ENCODE results near the gene TINAG. TPM values are rescaled to one million over a fixed set of nuclear protein-coding genes. Genes with fewer than 3 reads are reported as not detected.

Gene TINAG
- total and polyA plus RNA-seq, 2 of the 13 experiments (the other 11 are each of a cell fraction or from before 2014, with no cell fraction given) = 0.08 to 0.15 TPM

- TF ChIP-seq ZMYM2 (CRISPR knock-in tag; IDR thresholded peaks at IDR 0.05) (no peak), MAFF (IDR thresholded peaks at IDR 0.05; ENCODE audit: low read depth, low read length) (peak; percentile 55; the same call in 1 of the 2 replicates), ZFYVE20 (CRISPR knock-in tag; IDR thresholded peaks at IDR 0.05; ENCODE audit: borderline replicate concordance, low read depth) (no peak), ARNT (IDR thresholded peaks at IDR 0.05) (no peak), MAFK (conservative IDR thresholded peaks at IDR 0.05 in 1 of 2, IDR thresholded peaks at IDR 0.05 in 1 of 2; ENCODE audit: low read length in 2 of 2) (peak; percentile 55 to 74; a peak in 3 of 4 replicates)
- POLR2A ChIA-PET = no interaction called here
- no peaks in the 10 kb centered on the region for H3K36me3 ChIP-seq (replicated peaks in 1 of 2; ENCODE audit: control insufficient read depth in 1 of 2, insufficient read depth in 2 of 2, low read length in 2 of 2)
- DNase-seq (ENCODE audit: low spot score) = no peak
- H3K79me2 ChIP-seq (ENCODE audit: insufficient read depth, low read length) = no peaks in the 10 kb centered on the region
- CTCF ChIA-PET (ENCODE audit: low intra/inter-chr PET ratio, low total read pairs) = no interaction called here
- no peak for ATAC-seq
- H3K4me3 ChIP-seq (replicated peaks in 1 of 3; ENCODE audit: insufficient read depth in 1 of 3, low read depth in 2 of 3, low read length in 3 of 3) = no peak overlapping the region
- no peak overlapping the region for H3K4me2 ChIP-seq (ENCODE audit: low read depth, low read length)
- BruUV-seq (replicated peaks) = no TSS peak
- intact Hi-C loops (cut with micrococcal nuclease; ENCODE audit: unreplicated experiment) = no loop called here
- FAIRE-seq = no peak
- no peaks in the 10 kb centered on the region for H3K27me3 ChIP-seq (ENCODE audit: control insufficient read depth in 1 of 2, insufficient read depth in 2 of 2, low read length in 2 of 2)
- in situ Hi-C loops (cut with HindIII; ENCODE audit: extremely low pct_ligation_motif_present, low pct_unique_long_range_greater_than_20kb) = no loop called here
- H2AFZ ChIP-seq (ENCODE audit: low read length) = no peak overlapping the region
- H3K9me3 ChIP-seq (ENCODE audit: low read length) = no peaks in the 10 kb centered on the region
- H3K4me1 ChIP-seq (ENCODE audit: insufficient read depth, low read length) = no peaks in the 10 kb centered on the region
- H3K9ac ChIP-seq (ENCODE audit: insufficient read depth, low read depth, low read length) = no peak overlapping the region
- no peaks in the 10 kb centered on the region for H4K20me1 ChIP-seq (ENCODE audit: insufficient read depth, low read length)
- no peak overlapping the region for H3K27ac ChIP-seq (ENCODE audit: extremely low read length, insufficient read depth, low read length)
These were observed 48.2 kb upstream of the TINAG start for GRCh38 chr6:54260025-54260424.

- Histone ChIP-seq H3K27me3 (ENCODE audit: control insufficient read depth in 1 of 2, insufficient read depth in 2 of 2, low read length in 2 of 2) (no peaks in the 10 kb centered on the region), H3K9me3 (ENCODE audit: low read length) (no peaks in the 10 kb centered on the region), H3K4me2 (ENCODE audit: low read depth, low read length) (no peak overlapping the region), H3K4me3 (replicated peaks in 1 of 3; ENCODE audit: insufficient read depth in 1 of 3, low read depth in 2 of 3, low read length in 3 of 3) (no peak overlapping the region), H4K20me1 (ENCODE audit: insufficient read depth, low read length) (no peaks in the 10 kb centered on the region), H3K9ac (ENCODE audit: insufficient read depth, low read depth, low read length) (no peak overlapping the region), H3K27ac (ENCODE audit: extremely low read length, insufficient read depth, low read length) (no peak overlapping the region), H3K4me1 (ENCODE audit: insufficient read depth, low read length) (no peaks in the 10 kb centered on the region), H3K79me2 (ENCODE audit: insufficient read depth, low read length) (no peaks in the 10 kb centered on the region), H3K36me3 (replicated peaks in 1 of 2; ENCODE audit: control insufficient read depth in 1 of 2, insufficient read depth in 2 of 2, low read length in 2 of 2) (no peaks in the 10 kb centered on the region), H2AFZ (ENCODE audit: low read length) (no peak overlapping the region)
- DNase-seq (ENCODE audit: low spot score) (no peak), FAIRE-seq (no peak), ATAC-seq (no peak)
- TF ChIP-seq ZNF766 (CRISPR knock-in tag; IDR thresholded peaks at IDR 0.05; ENCODE audit: borderline replicate concordance) = no peak
- TF ChIP-seq PCBP2 (optimal IDR thresholded peaks at IDR 0.05; ENCODE audit: low read depth, low read length, poor library complexity, severe bottlenecking) = no peak
- no peak for TF ChIP-seq TGIF2 (CRISPR knock-in tag; IDR thresholded peaks at IDR 0.05)
- no peak for TF ChIP-seq KDM2A (CRISPR knock-in tag; IDR thresholded peaks at IDR 0.05; ENCODE audit: borderline replicate concordance, low read depth)
- no peak for TF ChIP-seq MBD4 (IDR thresholded peaks at IDR 0.05; ENCODE audit: borderline replicate concordance, low read length)
- no peak for TF ChIP-seq ZBTB34 (CRISPR knock-in tag; IDR thresholded peaks at IDR 0.05)
- BruUV-seq (replicated peaks) = no TSS peak
- POLR2A ChIA-PET = no interaction called here
- 4% methylated on average over 1 of the region's 1 CpG for WGBS (ENCODE audit: low lambda C conversion rate)
- CTCF ChIA-PET (ENCODE audit: low intra/inter-chr PET ratio, low total read pairs) = no interaction called here
- in situ Hi-C loops (cut with HindIII; ENCODE audit: extremely low pct_ligation_motif_present, low pct_unique_long_range_greater_than_20kb) (no loop called here), intact Hi-C loops (cut with micrococcal nuclease; ENCODE audit: unreplicated experiment) (no loop called here)
These were observed 45.7 kb upstream of the TINAG start for GRCh38 chr6:54262499-54262898.
